Measurements from ENCODE around the gene PKHD1.
"Not testable (repeated sequence)": the region's sequence is repeated elsewhere in the genome, so short reads cannot be mapped to it uniquely, and the experiment has no call there.

PKHD1 gene

GRCh38 chr6:52010806-52011205 is 76.6 kb downstream of the PKHD1 start:
- DNase-seq (ENCODE audit: insufficient read length, low spot score): no peak
- FAIRE-seq: no peak
- no peak for TF ChIP-seq POLR2A (IDR thresholded peaks at IDR 0.05; ENCODE audit: low read depth, low read length)

GRCh38 chr6:52010145-52010544 is 77.3 kb downstream of the PKHD1 start:
- TF ChIP-seq POLR2A (IDR thresholded peaks at IDR 0.05; ENCODE audit: low read depth, low read length): no peak
- DNase-seq (ENCODE audit: insufficient read length, low spot score) (no peak), FAIRE-seq (no peak)

GRCh38 chr6:52009466-52010140 is 77.8 kb downstream of the PKHD1 start:
- DNase-seq (ENCODE audit: insufficient read length, low spot score) (no peak), FAIRE-seq (no peak)
- TF ChIP-seq POLR2A (IDR thresholded peaks at IDR 0.05; ENCODE audit: low read depth, low read length): no peak

GRCh38 chr6:52000064-52000463 is 87.3 kb downstream of the PKHD1 start:
- no peak for TF ChIP-seq POLR2A (IDR thresholded peaks at IDR 0.05; ENCODE audit: low read depth, low read length)
- FAIRE-seq: no peak

GRCh38 chr6:51996296-51996947 is 91.0 kb downstream of the PKHD1 start:
- DNase-seq (ENCODE audit: insufficient read length, low spot score) (no peak), FAIRE-seq (no peak)
- TF ChIP-seq POLR2A (IDR thresholded peaks at IDR 0.05; ENCODE audit: low read depth, low read length): no peak

More at GRCh38 chr6:52000064-52000463, 87.3 kb downstream of the PKHD1 start:
- no peak for DNase-seq (ENCODE audit: insufficient read length, low spot score)

- no peak for TF ChIP-seq POLR2A (IDR thresholded peaks at IDR 0.05; ENCODE audit: low read depth, low read length)
- DNase-seq (ENCODE audit: insufficient read length, low spot score) (no peak), FAIRE-seq (no peak)
These were observed 92.1 kb downstream of the PKHD1 start for GRCh38 chr6:51995214-51995755.

- DNase-seq (ENCODE audit: insufficient read length, low spot score): no peak
- FAIRE-seq: no peak
- no peak for TF ChIP-seq POLR2A (IDR thresholded peaks at IDR 0.05; ENCODE audit: low read depth, low read length)
These were observed 94.5 kb downstream of the PKHD1 start for GRCh38 chr6:51992876-51993275.

- TF ChIP-seq POLR2A (IDR thresholded peaks at IDR 0.05; ENCODE audit: low read depth, low read length): no peak
- FAIRE-seq (no peak), DNase-seq (ENCODE audit: insufficient read length, low spot score) (no peak)
These were observed 97.6 kb downstream of the PKHD1 start for GRCh38 chr6:51989789-51990188.

GRCh38 chr6:51986864-51987263 is 100.5 kb downstream of the PKHD1 start:
- TF ChIP-seq POLR2A (IDR thresholded peaks at IDR 0.05; ENCODE audit: low read depth, low read length): no peak
- FAIRE-seq: no peak

GRCh38 chr6:51983564-51983963 is 103.8 kb downstream of the PKHD1 start:
- no peak for TF ChIP-seq POLR2A (IDR thresholded peaks at IDR 0.05; ENCODE audit: low read depth, low read length)
- FAIRE-seq (no peak), DNase-seq (ENCODE audit: insufficient read length, low spot score) (no peak)

More at GRCh38 chr6:51986864-51987263, 100.5 kb downstream of the PKHD1 start:
- DNase-seq (ENCODE audit: insufficient read length, low spot score): no peak

GRCh38 chr6:51982695-51983094 is 104.7 kb downstream of the PKHD1 start:
- DNase-seq (ENCODE audit: insufficient read length, low spot score); FAIRE-seq: not testable (repeated sequence)

GRCh38 chr6:51976374-51976773 is 111.0 kb downstream of the PKHD1 start:
- no peak for TF ChIP-seq POLR2A (IDR thresholded peaks at IDR 0.05; ENCODE audit: low read depth, low read length)
- DNase-seq (ENCODE audit: insufficient read length, low spot score): no peak
- no peak for FAIRE-seq

GRCh38 chr6:51972659-51973058 is 114.8 kb downstream of the PKHD1 start:
- no peak for TF ChIP-seq POLR2A (IDR thresholded peaks at IDR 0.05; ENCODE audit: low read depth, low read length)
- FAIRE-seq (no peak), DNase-seq (ENCODE audit: insufficient read length, low spot score) (no peak)

- no peak for TF ChIP-seq POLR2A (IDR thresholded peaks at IDR 0.05; ENCODE audit: low read depth, low read length)
- DNase-seq (ENCODE audit: insufficient read length, low spot score): no peak
- no peak for FAIRE-seq
These were observed 119.1 kb downstream of the PKHD1 start for GRCh38 chr6:51968265-51968664.

Measured in H54 (cell line).